H1 (cell line): ENCODE results near the gene ARHGAP24. TPM values are rescaled to one million over a fixed set of nuclear protein-coding genes. Genes with fewer than 3 reads are reported as not detected.

Experiments
- CTCF ChIA-PET: fragments of 300-600 bp; sonication (Branson Sonifier 250); formaldehyde crosslinking; loops from one replicate; lab custom pipeline; 2021; ENCODE audit not compliant: partially characterized antibody; lab: Charles Lee
- POLR2A ChIA-PET: fragments of 300-600 bp; sonication (Branson Sonifier 250); formaldehyde crosslinking; loops from one replicate; lab custom pipeline; 2021; ENCODE audit warnings: inconsistent platforms; ENCODE audit not compliant: partially characterized antibody; lab: Charles Lee
- DNase-seq, 2 experiments: peaks; one replicate each; pipeline versions ENCODE4 v3.0.0 to v3.0.0-alpha.2; 2010 to 2022; ENCODE audit warnings: low spot score in 2 of 2, low read depth in 1 of 2, mixed read lengths in 1 of 2
- FAIRE-seq: peaks from 2 replicates; lab custom pipeline; 2011; peaks lifted over from hg19 to GRCh38; lab: Jason Lieb, UNC
- H2AFZ ChIP-seq: 2 replicates; pipeline ENCODE4 v1.8.1; 2012; ENCODE audit warnings: low read length, inconsistent platforms
- H2AK5ac ChIP-seq: 2 replicates; pipeline ENCODE4 v1.6.1; 2013; ENCODE audit warnings: low read depth, low read length
- H2BK120ac ChIP-seq: replicated peaks from 2 replicates; pipeline ENCODE3; 2013; ENCODE audit warnings: low read depth, low read length, inconsistent platforms
- H2BK12ac ChIP-seq: 2 replicates; pipeline ENCODE4 v1.6.1; 2013; ENCODE audit warnings: low read depth, low read length
- H2BK15ac ChIP-seq: 2 replicates; pipeline ENCODE4 v1.6.1; 2013; ENCODE audit warnings: low read length
- H2BK20ac ChIP-seq: 2 replicates; pipeline ENCODE4 v1.6.1; 2013; ENCODE audit warnings: low read length
- H2BK5ac ChIP-seq: 2 replicates; pipeline ENCODE4 v1.6.1; 2013; ENCODE audit warnings: low read depth, low read length
- H3K14ac ChIP-seq: 2 replicates; pipeline ENCODE4 v1.6.1; 2013; ENCODE audit warnings: inconsistent platforms; ENCODE audit not compliant: insufficient read length
- H3K18ac ChIP-seq: 2 replicates; pipeline ENCODE4 v1.6.1; 2013; ENCODE audit warnings: low read length; ENCODE audit errors: extremely low read depth
- H3K23ac ChIP-seq: 2 replicates; pipeline ENCODE4 v1.6.1; 2013; ENCODE audit warnings: inconsistent platforms; ENCODE audit not compliant: insufficient read length
- H3K23me2 ChIP-seq: 2 replicates; pipeline ENCODE4 v1.6.1; 2013; ENCODE audit warnings: low read depth, low read length
- H3K27ac ChIP-seq: 2 replicates; pipeline ENCODE4 v1.6.1; 2011; ENCODE audit warnings: low read depth, low read length, inconsistent platforms
- H3K27me3 ChIP-seq, 4 experiments: replicated peaks in 1 of 4; 1 replicate in 1 of 4; 2 replicates in 3 of 4; pipeline versions ENCODE4 v1.6.1 to v1.8.1; 2011 to 2013; ENCODE audit warnings: low read length in 3 of 4, mild to moderate bottlenecking in 3 of 4, inconsistent platforms in 2 of 4, mixed read lengths in 2 of 4, moderate library complexity in 1 of 4; ENCODE audit not compliant: control insufficient read depth in 3 of 4, insufficient read depth in 3 of 4; ENCODE audit errors: extremely low read depth in 1 of 4
- H3K36me3 ChIP-seq, 4 experiments: 2 replicates each; pipeline versions ENCODE4 v1.6.1 to v1.8.1; 2011 to 2013; ENCODE audit warnings: mild to moderate bottlenecking in 4 of 4, low read length in 3 of 4, moderate library complexity in 2 of 4, control low read depth in 1 of 4, inconsistent platforms in 1 of 4; ENCODE audit not compliant: insufficient read depth in 4 of 4, control insufficient read depth in 2 of 4
- H3K4ac ChIP-seq: replicated peaks from 2 replicates; pipeline ENCODE3; 2013; ENCODE audit warnings: low read length, low read depth, mixed read lengths, inconsistent platforms; ENCODE audit not compliant: insufficient read length
- H3K4me1 ChIP-seq, 4 experiments: replicated peaks in 1 of 4; 1 replicate in 1 of 4; 2 replicates in 3 of 4; pipeline versions ENCODE4 v1.6.1 to v1.8.1; 2011 to 2013; ENCODE audit warnings: low read length in 3 of 4, inconsistent platforms in 2 of 4, mixed read lengths in 1 of 4; ENCODE audit not compliant: insufficient read depth in 4 of 4, control insufficient read depth in 3 of 4
- H3K4me2 ChIP-seq, 2 experiments: 2 replicates each; pipeline versions ENCODE4 v1.6.1 to v1.8.1; 2011 to 2013; ENCODE audit warnings: low read depth in 2 of 2, low read length in 2 of 2, control low read depth in 1 of 2, inconsistent platforms in 1 of 2, mild to moderate bottlenecking in 1 of 2; ENCODE audit not compliant: insufficient read depth in 1 of 2
- H3K4me3 ChIP-seq, 4 experiments: fragments of 200-600, 300-600 bp in 1 of 4; sonication (generic), shearing (Covaris generic), sonication (Bioruptor Twin) in 1 of 4; 2 replicates each; pipeline versions ENCODE4 v1.5.1 to v1.8.1; 2011 to 2016; ENCODE audit warnings: low read length in 4 of 4, low read depth in 3 of 4, control low read depth in 2 of 4, inconsistent platforms in 2 of 4, mild to moderate bottlenecking in 2 of 4, mixed read lengths in 1 of 4, moderate library complexity in 1 of 4; ENCODE audit not compliant: insufficient read depth in 2 of 4; ENCODE audit errors: extremely low read depth in 1 of 4
- H3K56ac ChIP-seq: replicated peaks from 2 replicates; pipeline ENCODE3; 2013; ENCODE audit warnings: low read depth, mild to moderate bottlenecking, mixed read lengths, low read length, inconsistent platforms; ENCODE audit not compliant: insufficient read length
- H3K79me1 ChIP-seq: 2 replicates; pipeline ENCODE4 v1.6.1; 2013; ENCODE audit warnings: low read depth, low read length, control low read depth
- H3K79me2 ChIP-seq, 2 experiments: 2 replicates each; pipeline versions ENCODE4 v1.6.1 to v1.8.1; 2012 to 2013; ENCODE audit warnings: low read length in 2 of 2, mild to moderate bottlenecking in 2 of 2, inconsistent platforms in 1 of 2; ENCODE audit not compliant: insufficient read depth in 2 of 2, control insufficient read depth in 1 of 2
- H3K9ac ChIP-seq, 4 experiments: replicated peaks in 1 of 4; 1 replicate in 1 of 4; 2 replicates in 3 of 4; pipeline versions ENCODE4 v1.6.1 to v1.8.1; 2011 to 2013; ENCODE audit warnings: low read depth in 3 of 4, low read length in 3 of 4, control low read depth in 2 of 4, mild to moderate bottlenecking in 2 of 4, moderate library complexity in 2 of 4, inconsistent platforms in 1 of 4; ENCODE audit errors: extremely low read depth in 1 of 4
- H3K9me3 ChIP-seq, 2 experiments: 2 replicates each; pipeline versions ENCODE4 v1.6.1 to v1.8.1; 2012 to 2013; ENCODE audit warnings: mild to moderate bottlenecking in 2 of 2, moderate library complexity in 2 of 2, control low read depth in 1 of 2, inconsistent platforms in 1 of 2, low read depth in 1 of 2, low read length in 1 of 2, mixed read lengths in 1 of 2; ENCODE audit not compliant: insufficient read depth in 2 of 2
- H4K20me1 ChIP-seq, 2 experiments: replicated peaks in 1 of 2; 2 replicates each; pipeline versions ENCODE3 to v1.8.1; 2011 to 2013; ENCODE audit warnings: inconsistent platforms in 2 of 2, low read length in 2 of 2, mild to moderate bottlenecking in 1 of 2; ENCODE audit not compliant: insufficient read depth in 2 of 2, control insufficient read depth in 1 of 2
- H4K5ac ChIP-seq: 2 replicates; pipeline ENCODE4 v1.6.1; 2013; ENCODE audit warnings: low read length, low read depth, mixed read lengths, inconsistent platforms; ENCODE audit not compliant: insufficient read length
- H4K8ac ChIP-seq: 2 replicates; pipeline ENCODE4 v1.8.0; 2013; ENCODE audit warnings: mild to moderate bottlenecking, moderate library complexity, low read length, inconsistent platforms; ENCODE audit not compliant: insufficient read depth; ENCODE audit errors: extremely low read depth
- H4K91ac ChIP-seq: replicated peaks from 2 replicates; pipeline ENCODE3; 2013; ENCODE audit warnings: low read length, mixed read lengths, inconsistent platforms; ENCODE audit not compliant: insufficient read length
- ASH2L ChIP-seq: fragments of 200-600, 300-600 bp; sonication (generic); IDR thresholded peaks from one replicate; pipeline ENCODE4 v1.7.1; 2017; ENCODE audit warnings: low read length
- BACH1 ChIP-seq: IDR thresholded peaks from 2 replicates; pipeline ENCODE4 v1.6.1; 2012; ENCODE audit warnings: low read length, improper control_type of control experiment
- KDM4A ChIP-seq: IDR thresholded peaks from one replicate; pipeline ENCODE4 v1.7.1; 2012; ENCODE audit warnings: low read depth, mild to moderate bottlenecking, moderate library complexity, low read length, inconsistent platforms; ENCODE audit not compliant: severe bottlenecking
- RBBP5 ChIP-seq: IDR thresholded peaks from 2 replicates; pipeline ENCODE4 v1.7.1; 2012; ENCODE audit warnings: low read depth, mild to moderate bottlenecking, inconsistent platforms, low read length, moderate library complexity, borderline replicate concordance
- SIRT6 ChIP-seq: IDR thresholded peaks from one replicate; pipeline ENCODE4 v1.7.1; 2012; ENCODE audit warnings: low read length, inconsistent platforms
- SP1 ChIP-seq: IDR thresholded peaks from 2 replicates; pipeline ENCODE4 v1.6.1; 2011; ENCODE audit warnings: low read depth, low read length
- SP4 ChIP-seq: IDR thresholded peaks from 2 replicates; pipeline ENCODE4 v1.6.1; 2012; ENCODE audit warnings: low read length, inconsistent platforms
- WGBS, 2 experiments: shearing (Covaris generic) in 1 of 2; methylation state at CpG; one replicate each; pipeline versions ENCODE4 v1.1.6 to v1.1.7; 2013 to 2015; ENCODE audit warnings: low lambda C conversion rate in 2 of 2, mixed read lengths in 2 of 2, inconsistent platforms in 1 of 2, low coverage in 1 of 2, missing lambda C conversion rate in 1 of 2; ENCODE audit not compliant: insufficient replicate concordance in 2 of 2, insufficient coverage in 1 of 2, insufficient read length in 1 of 2; ENCODE audit errors: extremely low coverage in 1 of 2, missing lambda C conversion rate in 1 of 2; 5-methylcytosine and 5-hydroxymethylcytosine counted together
- polyA plus RNA-seq, 7 experiments: library from polyadenylated mRNA; depleted of rRNA in 3 of 7; stranded (reverse) in 5 of 7; unstranded in 2 of 7; fragments of >200 nt in 5 of 7; fragments of 200-250 nt in 2 of 7; gene quantifications; 1 replicate in 5 of 7; 2 replicates in 1 of 7; 4 replicates in 1 of 7; pipeline versions ENCODE4 v1.2.1 to v1.2.3, GENCODE V29; 2011 to 2013; ENCODE audit warnings: missing spikeins in 2 of 7, mixed read lengths in 2 of 7
- total RNA-seq: library from RNA; stranded (reverse); fragmentation: NEBNext Ultra II Directional; extraction: Animal tissue kit (Norgen Biotek cat#: 25700); gene quantifications from 2 replicates; pipeline ENCODE4 v1.2.1, GENCODE V29; 2021

Gene ARHGAP24
- total and polyA plus RNA-seq, 2 of the 8 experiments (the other 6 are each of a cell fraction or from before 2014, with no cell fraction given) = 0.08 to 0.50 TPM

DNA sequence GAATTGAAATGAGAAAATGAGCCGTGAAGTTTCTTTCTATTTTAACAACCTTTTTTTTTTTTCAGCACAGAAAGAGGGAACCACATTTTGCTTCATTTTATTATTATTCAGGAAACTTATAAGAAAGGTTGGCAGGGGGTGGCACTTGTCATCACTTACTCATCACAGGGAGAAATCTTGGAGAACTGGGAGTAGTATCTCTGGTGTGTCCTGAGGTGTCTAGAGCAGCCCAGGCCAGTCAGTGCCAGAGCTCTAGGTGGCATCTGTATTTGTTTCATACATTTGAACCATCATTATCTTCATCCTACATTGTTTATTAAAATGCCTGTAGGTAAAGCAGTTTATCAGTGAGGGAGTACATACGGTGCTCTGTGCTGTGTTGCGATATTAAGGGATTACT is 43.8 kb upstream of the ARHGAP24 start:
- CTCF ChIA-PET = interaction anchor here (1.1 kb wide), 1 partner anchor 13 kb away, joined by 4 read pairs; no protein-coding TSS in a partner anchor

More for the DNA sequence above, 43.8 kb upstream of the ARHGAP24 start:
- Histone ChIP-seq H3K27ac (no peak overlapping the region), H3K14ac (no peak overlapping the region), H2AK5ac (no peak overlapping the region), H2BK12ac (no peak overlapping the region), H3K56ac (no peak overlapping the region), H4K20me1 (no peaks in the 10 kb centered on the region), H3K23me2 (no peaks in the 10 kb centered on the region), H3K18ac (no peak overlapping the region), H2BK120ac (no peak overlapping the region), H3K79me2 (no peaks in the 10 kb centered on the region), H4K8ac (no peak overlapping the region), H3K23ac (no peak overlapping the region), H3K4ac (no peak overlapping the region), H3K9me3 (no peaks in the 10 kb centered on the region), H3K79me1 (no peaks in the 10 kb centered on the region), H3K27me3 (no peaks in the 10 kb centered on the region), H4K5ac (no peak overlapping the region), H2BK15ac (no peak overlapping the region), H3K4me1 (peaks cover 0 to 2% (median 0%) of the 10 kb centered on the region in 4 experiments; a peak in 1 of 7 replicates), H4K91ac (no peak overlapping the region), H2BK5ac (no peak overlapping the region), H3K4me2 (no peak overlapping the region), H2BK20ac (no peak overlapping the region), H3K36me3 (no peaks in the 10 kb centered on the region), H3K9ac (no peak overlapping the region), H2AFZ (no peak overlapping the region), H3K4me3 (no peak overlapping the region)
- 96% methylated on average over 3 of the region's 3 CpGs; no CpG with 5 or more reads in 1 of the 2 experiments for WGBS, 2 experiments
- TF ChIP-seq ASH2L (no peak), SP1 (no peak), RBBP5 (no peak), KDM4A (no peak), BACH1 (no peak), SP4 (no peak), SIRT6 (no peak)
- DNase-seq (no peak), FAIRE-seq (no peak)
- POLR2A ChIA-PET = no interaction called here
